Measurements from ENCODE around the gene RUNDC3A. TPM values are rescaled to one million over a fixed set of nuclear protein-coding genes. Genes with fewer than 3 reads are reported as not detected.

The RUNDC3A gene
- total RNA-seq, 1 donor from 2014 or later, result 0.60 TPM

DNA sequence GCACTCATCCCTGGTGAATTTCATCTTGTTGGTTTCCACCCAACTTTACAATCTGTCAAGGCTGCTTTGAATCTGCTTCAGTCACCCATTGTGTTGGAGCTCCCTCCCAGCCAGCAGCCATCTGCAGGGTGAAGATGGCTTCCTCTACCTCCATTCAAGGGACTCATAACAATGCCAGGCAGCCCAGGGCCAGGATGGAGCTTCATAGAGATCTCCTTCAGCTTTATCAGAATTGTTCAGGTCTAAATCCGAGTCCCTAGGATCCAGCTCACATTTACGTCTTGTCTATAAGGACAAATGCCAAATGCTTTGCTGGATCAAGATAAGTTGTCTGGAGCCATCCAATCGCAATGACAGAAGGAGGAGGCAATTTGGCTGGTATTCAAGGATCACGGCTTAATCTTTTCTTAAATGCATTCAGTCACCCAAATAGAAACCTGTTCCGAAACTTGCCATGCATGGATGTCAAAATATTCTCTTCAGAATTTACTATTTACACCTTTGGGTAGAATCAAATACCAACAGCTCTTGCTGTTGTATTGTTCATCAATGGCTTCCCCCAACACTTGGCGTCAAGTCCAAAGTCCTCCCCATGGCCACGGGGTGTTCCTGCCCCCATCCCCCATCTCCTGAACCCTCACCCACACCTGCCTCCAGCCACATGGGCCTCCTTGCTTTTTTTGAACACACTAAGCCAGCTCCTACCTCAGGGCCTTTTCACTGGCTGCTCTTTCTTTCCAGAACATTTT, 59.0 kb downstream of the RUNDC3A start:
- H3K27me3 Mint-ChIP-seq (ENCODE audit: low read depth), result peaks cover 31% of the 10 kb centered on the region
- peaks cover 11% of the 10 kb centered on the region for H3K4me1 Mint-ChIP-seq
- H3K9me3 Mint-ChIP-seq, result no peaks in the 10 kb centered on the region
- DNase-seq (ENCODE audit: low spot score in 2 of 2, unreplicated experiment in 2 of 2), result no peak
- H3K36me3 Mint-ChIP-seq, result no peaks in the 10 kb centered on the region
- no peak overlapping the region for H3K27ac Mint-ChIP-seq
- TF ChIP-seq CTCF (IDR thresholded peaks at IDR 0.05; ENCODE audit: unreplicated experiment), result no peak
- H3K4me3 Mint-ChIP-seq, result no peak overlapping the region

Other genes starting within 250 kb of the RUNDC3A start
- gene LSM12, start 241.9 kb upstream of the RUNDC3A start, total RNA-seq, result 51.4 to 60.8 TPM (median 58.0 TPM) in 3 replicates
- gene G6PC3, start 237.9 kb upstream of the RUNDC3A start, total RNA-seq, result 58.3 to 63.2 TPM (median 61.4 TPM) in 3 replicates
- 33.4 to 34.1 TPM (median 33.5 TPM) in 3 replicates for gene HDAC5, start 185.0 kb upstream of the RUNDC3A start, total RNA-seq
- gene HROB, start 166.7 kb upstream of the RUNDC3A start, total RNA-seq, result 6.0 to 6.4 TPM (median 6.2 TPM) in 3 replicates
- 0.14 to 0.16 TPM in 2 of 3 replicates, not detected in the other for gene ASB16, start 137.9 kb upstream of the RUNDC3A start, total RNA-seq
- 35.7 to 39.0 TPM (median 37.0 TPM) in 3 replicates for gene TMUB2, start 121.6 kb upstream of the RUNDC3A start, total RNA-seq
- 132 to 143 TPM (median 137 TPM) in 3 replicates for gene ATXN7L3, start 108.7 kb upstream of the RUNDC3A start, total RNA-seq
- gene UBTF, start 88.9 kb upstream of the RUNDC3A start, total RNA-seq, result 113 to 120 TPM (median 119 TPM) in 3 replicates
- not detected in 3 replicates for gene SLC4A1, start 40.5 kb upstream of the RUNDC3A start, total RNA-seq
- gene SLC25A39, start 16.2 kb downstream of the RUNDC3A start, total RNA-seq, result 106 to 113 TPM (median 112 TPM) in 3 replicates
- 128 to 144 TPM (median 137 TPM) in 3 replicates for gene GRN, start 36.7 kb downstream of the RUNDC3A start, total RNA-seq
- 58.0 to 64.7 TPM (median 60.7 TPM) in 3 replicates for gene FAM171A2, start 55.3 kb downstream of the RUNDC3A start, total RNA-seq
- 12.2 to 15.9 TPM (median 13.6 TPM) in 3 replicates for gene ITGA2B, start 81.0 kb downstream of the RUNDC3A start, total RNA-seq
- 75.6 to 77.1 TPM (median 76.3 TPM) in 3 replicates for gene GPATCH8, start 194.8 kb downstream of the RUNDC3A start, total RNA-seq
- 82.1 to 88.3 TPM (median 84.4 TPM) in 3 replicates for gene FZD2, start 248.9 kb downstream of the RUNDC3A start, total RNA-seq

Data from mesothelial cell of epicardium (in vitro differentiated cells).